Stimulated activated CD8-positive, alpha-beta memory T cell treated with anti-CD3 and anti-CD28 coated beads, Interleukin-12 subunit alpha, Interleukin-12 subunit beta, amount 100 ng/mL, for 24 hours (primary cell): ENCODE data around the gene KLHL29.

Source experiments
- DNase-seq: peaks from one replicate; pipeline ENCODE4 v3.0.0-alpha.2; 2020; ENCODE audit errors: extremely low read depth

Gene KLHL29

DNA sequence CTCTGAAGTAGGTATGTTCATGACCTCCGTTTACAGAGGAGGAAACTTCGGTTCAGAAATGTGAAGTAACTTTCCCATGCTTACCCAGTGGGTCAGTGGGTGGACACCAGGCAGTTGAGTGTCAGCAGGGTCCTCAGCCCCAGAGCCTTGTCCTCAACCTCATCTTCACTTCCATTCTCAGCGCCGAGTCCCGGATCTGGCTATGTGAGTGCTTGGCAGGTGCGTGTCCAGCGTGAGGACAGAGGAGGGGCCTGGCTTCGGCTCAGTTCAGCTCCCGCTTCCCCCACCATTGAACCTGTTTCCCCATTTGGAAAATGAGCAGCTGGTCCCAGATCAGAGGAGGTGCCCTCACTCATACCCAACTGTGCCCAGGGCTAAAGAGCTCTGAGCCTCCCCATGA lies 274.3 kb downstream of the KLHL29 start:
- DNase-seq, result no peak

DNA sequence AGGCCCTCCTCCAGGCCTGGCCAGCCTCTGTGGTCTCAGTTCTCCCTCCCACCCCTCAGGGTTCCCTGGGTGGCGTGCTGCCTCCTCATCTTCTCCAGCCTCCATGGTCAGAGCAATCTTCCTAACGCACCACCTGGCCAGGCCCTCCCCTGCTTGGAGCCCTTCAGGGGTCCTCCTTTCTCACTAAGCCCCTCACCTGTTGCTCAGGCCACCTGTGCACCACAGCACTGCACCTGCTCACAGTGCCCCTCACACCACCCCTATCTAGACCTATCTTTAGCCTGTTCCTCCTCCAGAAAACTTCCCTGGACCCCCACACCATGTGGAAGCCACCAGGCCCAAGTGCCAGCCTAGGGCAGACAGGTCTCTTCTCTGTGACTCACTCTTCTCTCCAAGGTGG lies 274.8 kb downstream of the KLHL29 start:
- DNase-seq, result no peak

DNA sequence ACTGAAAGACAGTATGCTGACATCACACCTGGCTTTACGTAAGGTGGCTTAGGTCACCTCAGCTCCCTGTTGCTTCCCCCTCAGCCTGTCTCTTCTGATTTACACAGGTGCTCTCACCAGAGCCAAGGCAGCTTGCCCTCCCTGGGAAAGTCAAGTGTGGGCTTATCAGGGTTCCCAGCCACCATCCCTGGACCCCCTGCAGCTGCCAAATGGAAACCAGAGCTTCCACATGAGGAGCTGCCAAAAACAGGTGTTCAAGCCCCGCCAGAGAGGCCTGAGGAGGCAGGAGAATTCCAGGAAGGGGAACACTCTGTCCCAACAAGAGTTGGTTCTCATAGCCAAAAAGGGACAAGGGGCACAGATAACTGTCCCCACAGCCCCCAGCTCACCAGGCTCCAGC lies 275.3 kb downstream of the KLHL29 start:
- DNase-seq, result no peak

DNA sequence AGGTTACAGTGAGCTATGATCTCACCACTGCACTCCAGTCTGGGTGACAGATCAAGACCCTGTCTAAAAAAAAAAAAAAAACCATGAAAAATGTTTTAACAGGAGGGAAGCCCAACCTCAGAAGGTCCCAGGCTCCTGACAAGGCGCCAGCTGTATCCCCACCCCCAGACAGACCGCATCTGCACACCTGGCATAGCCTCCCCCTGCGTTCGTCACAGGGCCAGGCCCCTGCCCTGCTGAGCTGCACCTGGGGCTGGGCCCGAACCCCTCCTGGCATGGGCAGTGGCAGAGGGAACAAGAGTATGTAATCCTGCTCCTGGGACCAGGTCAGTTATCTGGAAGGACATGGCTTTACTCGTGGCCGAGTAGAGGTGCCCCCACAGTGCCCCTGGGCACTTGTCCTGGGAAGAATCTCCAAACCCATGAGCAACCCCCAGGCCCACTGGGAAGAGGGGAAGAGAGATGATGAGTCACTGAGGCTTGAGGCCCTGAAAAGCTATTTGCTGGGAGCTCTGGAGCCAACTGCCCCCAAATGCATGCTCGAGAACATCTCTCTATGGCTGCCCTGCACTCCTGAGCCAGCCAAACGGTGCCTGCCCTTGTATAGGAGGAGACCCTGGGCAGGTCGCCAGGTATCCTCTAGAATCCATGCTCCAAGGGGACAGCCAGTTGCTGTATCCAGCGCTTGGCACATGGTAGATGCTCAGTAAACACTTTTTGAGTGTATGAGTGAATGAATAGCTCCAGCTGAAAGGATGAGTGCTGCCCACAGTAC lies 276.5 kb downstream of the KLHL29 start:
- no peak for DNase-seq

DNA sequence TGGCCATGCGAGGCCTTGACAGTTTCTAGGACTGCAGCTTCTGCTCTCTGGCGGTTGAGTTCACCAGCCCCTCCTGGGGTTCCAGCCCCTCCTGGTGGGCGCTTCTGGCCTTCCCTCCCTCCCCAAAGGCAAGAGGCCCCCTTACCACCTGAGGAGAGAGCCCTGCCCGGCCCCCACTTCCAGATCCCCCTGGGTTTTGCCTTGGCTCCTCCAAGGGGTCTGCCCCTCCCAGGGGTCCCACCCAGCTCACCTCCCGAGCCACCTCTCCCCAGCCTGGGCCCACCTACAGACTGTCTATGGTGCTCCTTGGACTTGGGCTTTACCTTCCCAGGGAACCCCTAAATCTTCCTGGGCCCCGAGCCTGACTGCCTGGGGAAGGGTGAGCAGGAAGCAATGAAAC lies 277.5 kb downstream of the KLHL29 start:
- DNase-seq, result no peak

DNA sequence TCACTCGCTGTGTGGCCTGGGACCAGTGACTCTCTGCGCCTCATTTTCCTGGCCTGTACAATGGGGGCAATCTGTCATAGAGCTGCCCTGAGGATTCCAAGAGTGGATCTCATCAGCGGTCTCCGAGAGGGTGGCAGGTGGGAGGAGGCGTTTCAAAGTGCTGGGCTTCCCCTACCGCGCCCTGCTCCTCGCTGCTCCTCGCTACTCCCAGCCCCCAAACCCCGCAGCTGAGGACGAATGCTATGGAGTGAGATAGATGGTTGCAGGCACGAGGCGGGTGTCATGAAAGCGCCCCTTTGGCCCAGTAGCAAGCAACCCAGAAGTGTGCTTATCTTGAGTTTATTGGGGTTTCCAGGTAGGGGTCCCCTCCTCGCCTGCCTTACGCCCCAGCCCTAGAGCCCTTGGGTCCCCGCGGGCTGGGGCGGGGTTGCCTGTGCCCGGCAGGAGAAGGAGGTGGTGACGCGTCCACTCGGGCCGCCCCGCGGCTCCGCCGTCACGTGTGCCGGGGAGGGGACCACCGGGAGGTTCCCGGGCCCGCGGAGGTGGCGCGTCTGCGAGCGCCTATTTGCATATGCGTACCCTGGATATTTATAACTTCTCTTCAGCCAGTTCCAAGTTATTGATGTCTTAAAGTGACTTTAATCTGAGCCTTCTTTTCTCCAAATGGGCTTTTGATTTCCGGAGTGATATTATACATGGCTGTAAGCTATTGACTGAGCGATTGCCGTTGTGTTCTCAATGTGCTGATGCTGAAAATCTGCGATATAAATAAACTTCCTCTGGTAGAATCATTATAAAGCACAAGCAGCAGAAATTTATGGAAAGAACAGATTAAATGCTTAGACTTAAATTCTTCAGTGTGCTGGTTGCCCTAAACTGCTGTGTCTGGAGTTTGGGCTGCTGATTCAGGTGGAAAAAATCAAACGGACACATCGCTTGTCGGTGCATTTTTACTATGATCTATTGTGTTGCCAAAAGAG lies 278.3 kb downstream of the KLHL29 start:
- no peak for DNase-seq

DNA sequence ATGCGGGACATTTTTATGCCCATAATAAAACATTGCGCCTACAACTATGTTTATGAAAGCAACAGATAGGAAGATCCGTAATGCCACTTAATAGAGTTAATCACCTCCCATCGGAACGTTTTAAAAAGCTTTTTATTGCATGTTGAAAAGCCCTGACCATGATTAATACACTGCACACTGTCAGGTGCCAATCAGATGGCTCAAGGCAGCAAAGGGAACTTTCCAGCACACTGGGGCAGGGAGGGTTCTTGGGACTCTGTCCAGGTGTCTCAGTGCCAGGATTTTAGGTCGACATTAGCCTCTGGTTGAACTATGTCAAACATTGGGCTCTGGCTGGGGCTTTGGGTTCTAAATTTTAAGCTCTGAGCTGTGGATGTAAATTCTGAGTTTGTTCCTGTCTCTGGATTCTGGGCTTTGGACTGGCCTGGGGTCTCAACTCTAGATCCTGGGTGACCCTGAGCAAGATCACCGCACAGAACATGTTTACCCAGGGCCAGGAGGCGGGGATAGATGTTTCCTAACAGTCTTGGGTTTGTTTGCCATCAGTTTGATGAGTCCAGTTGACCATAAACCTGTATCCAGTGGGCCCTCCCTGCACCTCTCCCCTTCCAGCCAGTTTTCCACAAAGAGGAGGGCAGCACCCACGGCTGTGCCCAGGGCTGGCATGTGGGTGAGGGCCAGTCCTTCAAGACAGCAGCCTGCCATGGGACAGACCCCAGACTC lies 279.2 kb downstream of the KLHL29 start:
- DNase-seq, result no peak

DNA sequence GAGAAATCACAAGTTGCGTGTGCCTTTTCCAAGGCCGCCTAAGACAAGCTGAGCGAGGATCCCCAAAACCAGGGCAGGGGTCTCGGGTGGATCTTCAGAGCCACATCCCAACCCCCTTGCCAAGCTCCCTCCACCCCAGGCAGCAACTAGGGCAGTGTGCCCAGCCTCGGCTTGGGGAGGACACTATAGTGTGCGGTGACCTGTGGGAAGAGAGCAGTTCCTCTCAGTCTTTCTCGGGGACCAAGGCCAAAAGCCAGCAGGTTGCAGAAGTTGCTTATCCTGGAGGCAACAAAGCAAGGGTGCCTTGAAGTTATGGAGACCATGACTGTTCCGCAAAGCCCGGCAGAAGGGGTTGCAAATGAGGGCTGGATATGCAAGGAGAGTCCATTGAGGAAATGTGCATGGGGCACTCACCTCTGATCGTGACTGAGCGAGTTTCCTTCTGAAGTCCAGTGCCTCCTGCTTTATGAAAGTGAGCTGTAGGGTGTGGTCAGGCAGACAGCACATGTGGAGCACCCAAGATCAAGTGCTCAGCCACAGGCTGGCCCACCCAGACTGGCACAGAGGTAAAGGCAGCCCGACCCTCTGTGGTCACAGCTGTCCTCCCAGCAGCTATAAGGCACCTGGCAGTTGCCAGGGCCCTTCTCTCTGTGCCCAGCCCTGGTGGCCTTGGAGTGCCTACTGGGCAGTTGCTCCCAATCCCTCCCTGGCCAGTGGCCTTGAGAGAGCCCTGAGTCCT lies 281.4 kb downstream of the KLHL29 start:
- DNase-seq, result no peak

DNA sequence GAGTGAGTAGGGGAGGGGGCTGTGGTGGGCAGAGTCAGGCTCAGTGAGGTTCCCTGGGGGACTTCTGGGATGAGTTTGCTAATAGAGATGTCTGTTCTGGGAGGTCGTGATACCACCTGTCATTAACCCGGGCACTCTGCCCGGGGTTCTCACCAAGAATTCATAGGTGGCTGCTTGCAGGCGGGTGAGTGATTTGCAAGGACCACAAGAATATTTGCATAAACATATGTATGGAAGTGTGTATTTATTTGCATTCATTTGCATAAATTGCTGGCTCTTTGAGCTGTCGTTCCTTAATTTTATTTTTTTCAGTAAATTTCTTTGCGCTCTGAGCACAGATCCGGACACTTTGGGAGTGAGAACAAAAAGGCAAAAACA lies 282.0 kb downstream of the KLHL29 start:
- no peak for DNase-seq

DNA sequence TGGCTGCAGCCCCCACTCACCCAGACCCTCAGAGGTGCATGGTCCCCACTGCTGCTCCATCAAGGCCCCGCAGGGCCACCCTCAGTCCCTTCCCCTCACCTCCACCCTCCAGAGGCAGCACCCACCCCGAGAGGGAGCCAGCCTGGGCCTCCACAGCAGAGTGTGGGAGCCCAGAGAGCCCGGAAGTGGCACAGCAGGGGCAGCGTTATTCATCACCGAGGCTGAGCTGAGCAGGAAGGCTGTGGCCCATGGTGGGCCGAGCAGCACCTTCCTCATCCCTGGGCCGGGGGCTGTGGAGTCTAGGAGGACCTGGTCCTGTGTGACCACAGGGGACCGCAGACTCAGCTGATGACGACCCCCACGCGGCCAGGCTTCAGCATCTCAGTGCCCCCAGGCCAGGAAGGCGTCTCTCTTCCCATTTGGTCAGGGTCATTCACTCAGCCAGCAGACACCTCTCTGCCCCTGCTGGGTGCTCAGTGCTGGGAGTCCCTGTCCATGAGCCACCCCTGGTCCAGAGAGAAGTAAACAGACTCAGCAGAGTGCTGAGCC lies 283.9 kb downstream of the KLHL29 start:
- DNase-seq, result no peak

DNA sequence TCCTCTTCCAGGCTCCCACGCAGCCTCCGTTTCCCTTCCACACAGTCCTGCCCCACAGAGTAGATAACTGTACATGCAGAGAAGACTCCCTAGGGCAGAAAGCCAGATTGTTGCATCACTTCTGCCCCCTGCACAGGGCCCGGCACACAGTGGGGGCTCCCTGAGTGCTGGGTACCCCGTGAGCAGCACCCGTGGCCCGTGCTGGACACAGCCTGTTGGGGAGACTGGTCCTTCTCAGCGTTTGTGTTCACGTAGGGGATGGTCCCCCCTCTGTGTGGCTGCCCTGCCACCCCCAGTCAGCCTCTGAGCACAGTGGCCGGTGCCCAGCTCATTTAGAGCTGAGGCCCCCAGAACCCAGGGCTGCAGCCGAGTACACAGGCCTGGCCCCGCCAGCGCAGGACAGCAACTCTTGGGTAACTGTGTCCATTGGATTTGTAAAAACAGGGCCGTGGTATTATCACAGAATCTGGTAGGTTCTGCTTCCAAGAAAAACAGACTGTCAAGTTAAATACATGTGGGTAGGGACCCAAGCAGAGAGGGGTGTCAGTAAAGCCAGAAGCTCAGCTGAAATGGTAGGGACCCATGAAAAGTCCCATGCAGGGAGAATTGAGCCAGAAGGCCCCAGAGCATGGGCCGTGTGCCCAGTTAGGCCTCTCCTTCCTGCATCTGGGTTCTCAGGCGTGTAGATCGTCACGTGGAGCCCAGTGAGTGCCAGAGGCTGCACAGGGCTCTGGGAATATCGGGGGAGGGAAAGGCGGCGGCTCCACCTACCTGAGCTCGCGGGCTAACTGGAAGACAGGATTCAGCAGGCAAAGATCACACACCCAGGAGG lies 284.6 kb downstream of the KLHL29 start:
- no peak for DNase-seq

DNA sequence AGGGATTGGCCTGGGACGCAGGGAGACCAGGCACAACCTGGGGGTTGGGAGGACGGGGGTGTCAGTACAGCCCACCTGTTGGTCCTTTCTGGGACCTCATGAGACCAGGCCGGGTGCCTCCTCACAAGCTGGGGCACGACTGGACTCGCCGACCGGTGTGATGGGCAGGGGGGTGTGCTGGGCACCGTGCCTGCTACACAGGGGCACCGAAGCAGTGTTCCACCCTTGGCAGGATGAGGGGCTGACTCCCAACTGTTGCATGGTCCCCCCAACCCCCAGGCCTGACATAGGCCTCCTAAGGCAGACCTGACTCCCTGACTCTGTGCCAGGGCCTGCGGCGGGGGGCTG lies 285.2 kb downstream of the KLHL29 start:
- no peak for DNase-seq

DNA sequence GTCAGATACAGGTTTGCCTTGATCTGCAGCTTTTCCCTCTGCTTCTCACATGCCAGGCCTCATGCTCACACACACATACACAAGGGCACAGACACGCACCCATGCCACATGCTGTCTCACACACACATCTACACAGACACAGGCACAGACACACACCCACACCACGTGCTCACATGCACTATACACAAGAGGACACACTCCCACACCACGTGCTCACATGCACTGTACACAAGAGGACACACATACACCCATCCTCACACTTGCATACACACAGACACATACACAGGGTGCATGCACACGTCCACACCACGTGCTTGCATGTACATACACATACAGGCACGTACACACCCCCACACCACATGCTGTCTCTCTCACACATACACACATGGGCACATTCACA lies 288.1 kb downstream of the KLHL29 start:
- no peak for DNase-seq

DNA sequence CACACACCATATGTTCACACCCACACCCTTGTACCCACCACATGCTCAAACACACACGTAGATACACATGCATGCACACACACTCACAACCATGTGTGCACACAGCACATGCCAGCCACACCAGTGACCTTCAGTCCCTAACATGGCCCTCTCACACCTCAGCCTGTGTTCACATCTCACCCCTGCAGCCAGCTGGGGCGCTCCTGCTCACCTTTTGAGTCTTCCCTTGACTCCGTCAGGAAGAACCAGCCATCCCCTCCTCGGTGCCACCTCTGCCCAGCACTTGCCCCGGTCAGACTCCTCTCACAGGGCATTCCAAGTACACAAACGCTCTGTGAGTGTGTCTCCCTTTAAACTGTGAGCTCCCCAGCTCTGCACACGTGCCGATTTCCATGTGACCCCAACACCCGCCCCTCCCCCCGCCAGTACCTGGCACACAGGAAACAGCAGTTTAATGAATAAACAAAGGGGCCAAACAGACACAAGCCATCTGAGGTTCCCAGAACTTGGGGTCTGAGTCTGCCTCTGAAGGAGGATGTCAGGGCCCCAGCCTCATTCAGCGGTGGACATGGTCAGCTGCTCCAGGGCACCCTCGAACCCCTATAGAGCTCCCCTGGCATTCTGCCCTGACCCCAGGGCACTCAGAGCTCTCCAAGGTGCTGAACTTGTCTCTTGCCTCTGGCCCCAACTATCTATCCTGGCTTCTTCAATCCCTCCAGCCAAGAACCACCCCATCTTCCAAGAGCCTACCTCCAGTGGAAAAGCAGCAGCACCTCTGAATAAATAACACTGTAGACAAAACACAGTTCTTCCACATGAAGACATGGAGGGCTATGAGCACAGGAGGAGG lies 289.1 kb downstream of the KLHL29 start:
- no peak for DNase-seq

DNA sequence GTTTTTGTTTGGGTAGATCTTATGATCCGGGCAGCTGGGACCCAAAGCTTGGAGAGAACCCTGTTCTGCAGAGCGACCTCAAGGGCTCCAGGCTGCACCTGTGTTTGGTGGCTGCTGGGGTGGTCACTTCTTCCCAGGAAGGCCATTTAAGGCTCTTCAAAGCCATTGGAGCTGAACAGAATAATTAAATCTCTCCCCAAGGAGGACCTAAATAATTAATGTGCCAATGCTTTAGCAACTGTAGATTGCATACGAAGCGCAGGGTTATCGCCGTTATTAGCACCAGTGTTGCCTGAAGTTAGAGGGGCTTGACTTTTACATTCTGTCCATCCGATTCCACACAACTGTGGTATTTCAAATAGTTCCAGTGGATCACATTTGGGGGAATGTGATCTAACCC lies 290.5 kb downstream of the KLHL29 start:
- DNase-seq, result no peak

DNA sequence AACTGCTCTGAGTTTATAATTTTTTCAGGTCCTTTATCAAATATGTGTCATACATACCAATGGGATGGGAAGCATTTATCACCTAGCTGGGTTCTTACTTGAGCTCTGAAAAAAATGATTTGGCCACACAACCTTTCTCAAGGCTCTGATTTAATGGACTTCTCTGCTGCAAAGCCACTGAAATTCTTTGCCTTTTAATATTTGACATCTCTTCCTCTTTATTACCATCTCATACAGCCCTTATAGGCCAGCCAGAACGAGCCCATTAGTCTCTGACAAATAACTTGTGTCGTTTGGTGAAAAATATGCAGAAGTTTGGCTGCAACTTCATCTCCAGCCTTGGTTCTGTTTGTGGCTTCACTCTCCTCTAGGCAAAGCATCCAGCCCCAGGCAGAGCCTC lies 292.9 kb downstream of the KLHL29 start:
- DNase-seq, result no peak

DNA sequence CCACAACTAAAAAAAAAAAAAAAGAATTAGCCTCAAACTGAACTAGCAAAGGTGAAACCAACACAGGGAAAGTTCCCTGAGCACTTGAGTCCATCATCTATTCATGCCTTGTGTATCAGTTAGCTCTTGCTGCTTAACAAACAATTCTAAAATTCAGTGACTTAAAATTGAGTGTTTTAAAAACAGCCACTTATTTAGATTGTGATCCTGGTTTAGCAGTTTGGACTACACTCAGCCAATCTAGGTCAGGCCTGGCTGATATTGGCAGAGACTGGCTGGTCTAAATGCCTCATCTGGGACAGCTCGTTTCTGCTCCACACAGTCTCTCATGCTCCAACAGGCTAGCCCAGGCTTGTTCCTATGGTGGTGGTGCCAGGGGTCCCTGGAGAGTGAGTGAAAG lies 294.1 kb downstream of the KLHL29 start:
- DNase-seq, result no peak

DNA sequence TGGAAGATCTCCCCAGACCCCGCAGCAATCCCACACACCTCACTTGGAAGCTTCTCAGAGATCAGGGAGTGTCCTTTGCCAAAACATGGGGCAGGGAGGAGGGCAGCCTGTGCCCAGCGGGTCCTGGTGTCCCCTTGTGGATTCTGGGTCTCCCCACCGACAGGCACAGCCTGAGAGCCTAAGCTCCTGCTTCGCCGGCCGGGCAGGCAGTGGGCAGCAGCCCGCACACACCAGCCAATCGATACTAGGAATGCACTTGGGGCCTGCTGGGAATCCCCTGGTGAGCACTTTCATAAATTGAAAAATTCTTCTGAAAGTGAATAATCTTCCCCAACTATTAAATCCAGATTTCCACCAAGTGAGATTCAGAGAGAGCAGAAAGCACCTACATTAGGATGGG lies 296.0 kb downstream of the KLHL29 start:
- no peak for DNase-seq

DNA sequence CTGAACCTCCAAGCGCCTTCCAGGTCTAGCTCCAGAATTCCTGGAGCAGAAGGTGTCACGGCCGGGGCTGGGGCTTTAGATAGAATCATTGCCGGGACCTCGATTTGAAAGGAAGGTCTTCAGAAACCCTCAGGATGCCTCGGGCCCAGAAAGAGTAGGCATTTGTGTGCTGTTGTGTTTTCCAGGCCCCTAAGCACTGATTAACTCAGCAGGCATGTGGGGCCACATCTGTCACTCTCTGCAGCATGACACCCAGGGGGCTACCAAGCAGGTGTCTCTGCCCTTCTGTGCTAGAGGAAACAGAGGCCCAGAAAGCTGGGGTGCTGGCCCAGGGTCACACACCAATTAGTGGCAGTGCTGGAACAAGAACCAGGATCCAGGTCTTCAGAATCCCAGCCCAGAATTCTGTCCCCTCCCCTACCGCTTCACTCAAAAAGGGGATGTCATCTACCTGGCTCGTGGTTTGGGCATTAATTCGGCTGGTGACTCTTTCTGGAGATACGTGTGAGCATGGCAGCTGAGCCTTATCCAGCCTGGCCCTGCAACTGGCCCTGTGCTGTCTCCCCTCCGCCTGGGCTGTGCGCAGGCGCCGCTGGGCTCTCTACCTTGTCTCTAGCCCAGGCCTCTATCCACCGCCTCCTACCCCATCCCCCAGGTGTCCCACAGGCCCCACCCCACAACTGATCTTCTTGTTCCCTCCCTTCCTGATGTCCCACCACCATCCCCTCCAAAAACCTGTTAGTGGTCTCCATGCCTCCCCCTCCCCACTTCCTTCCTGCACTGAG lies 296.6 kb downstream of the KLHL29 start:
- DNase-seq, result no peak
